Lower leg skin (tissue), 4 donors: Measurements from ENCODE around the gene SPAG17. TPM values are rescaled to one million over a fixed set of nuclear protein-coding genes. Genes with fewer than 3 reads are reported as not detected.

Experiments used
- DNase-seq, 2 donors: peaks; one replicate each; pipeline ENCODE4 v3.0.0-alpha.2; 2019; ENCODE audit warnings: low spot score in 2 of 2
- H3K4me3 ChIP-seq: fragments of 200-600 bp; sonication (generic); 2 replicates; pipeline ENCODE4 v1.5.1; 2017; ENCODE audit warnings: mild to moderate bottlenecking, low read depth; ENCODE audit not compliant: poor library complexity, severe bottlenecking
- POLR2A ChIP-seq, 2 donors: fragments of 450-650 bp; IDR thresholded peaks; one replicate each; pipeline ENCODE4 v1.6.1; 2016 to 2017; ENCODE audit warnings: antibody characterized with exemption in 2 of 2, mild to moderate bottlenecking in 1 of 2, moderate library complexity in 1 of 2
- WGBS, 2 donors: methylation state at CpG; one replicate each; pipeline ENCODE4 v1.1.5; 2018; 5-methylcytosine and 5-hydroxymethylcytosine counted together
- intact Hi-C: fragments of 100-400 bp; cut with DNase I; formaldehyde crosslinking; loops from one replicate; pipeline ENCODE4 v1.15.0; 2023; ENCODE audit warnings: low total_unique reads
- total RNA-seq, 4 donors: library from RNA; depleted of rRNA; stranded (reverse); fragments of >200 nt; gene quantifications; one replicate each; pipeline ENCODE4 v1.1.0, GENCODE V29; 2016
- TF ChIP-seq, protein P1 (sequence below), 3 donors: fragments of 450-650 bp; IDR thresholded peaks; one replicate each; pipeline ENCODE4 v1.5.1; 2016; ENCODE audit warnings: antibody characterized with exemption in 3 of 3, mild to moderate bottlenecking in 3 of 3, moderate library complexity in 2 of 3

Gene SPAG17
- total RNA-seq, 4 donors from 2014 or later, result 3.3 to 7.9 TPM; not detected in 2

DNA sequence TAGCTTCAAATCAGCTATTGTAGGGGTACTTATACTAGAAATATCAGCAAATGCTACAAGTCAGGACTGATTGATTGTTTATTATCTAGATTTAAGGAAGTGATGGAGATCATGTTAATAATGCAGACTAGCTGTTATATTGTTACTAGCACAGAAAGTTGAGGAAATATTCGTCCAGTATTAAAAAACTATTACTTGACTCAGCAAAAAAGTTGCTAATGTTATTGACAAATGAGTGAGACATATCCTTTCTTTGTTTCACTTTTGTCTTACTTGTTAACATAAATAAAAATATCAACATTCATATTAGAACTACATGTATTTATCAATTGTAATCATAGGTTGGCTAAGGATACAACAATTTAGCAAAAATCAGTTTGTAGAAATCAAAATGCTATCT lies 141.4 kb downstream of the SPAG17 start:
- TF ChIP-seq, protein P1, sequence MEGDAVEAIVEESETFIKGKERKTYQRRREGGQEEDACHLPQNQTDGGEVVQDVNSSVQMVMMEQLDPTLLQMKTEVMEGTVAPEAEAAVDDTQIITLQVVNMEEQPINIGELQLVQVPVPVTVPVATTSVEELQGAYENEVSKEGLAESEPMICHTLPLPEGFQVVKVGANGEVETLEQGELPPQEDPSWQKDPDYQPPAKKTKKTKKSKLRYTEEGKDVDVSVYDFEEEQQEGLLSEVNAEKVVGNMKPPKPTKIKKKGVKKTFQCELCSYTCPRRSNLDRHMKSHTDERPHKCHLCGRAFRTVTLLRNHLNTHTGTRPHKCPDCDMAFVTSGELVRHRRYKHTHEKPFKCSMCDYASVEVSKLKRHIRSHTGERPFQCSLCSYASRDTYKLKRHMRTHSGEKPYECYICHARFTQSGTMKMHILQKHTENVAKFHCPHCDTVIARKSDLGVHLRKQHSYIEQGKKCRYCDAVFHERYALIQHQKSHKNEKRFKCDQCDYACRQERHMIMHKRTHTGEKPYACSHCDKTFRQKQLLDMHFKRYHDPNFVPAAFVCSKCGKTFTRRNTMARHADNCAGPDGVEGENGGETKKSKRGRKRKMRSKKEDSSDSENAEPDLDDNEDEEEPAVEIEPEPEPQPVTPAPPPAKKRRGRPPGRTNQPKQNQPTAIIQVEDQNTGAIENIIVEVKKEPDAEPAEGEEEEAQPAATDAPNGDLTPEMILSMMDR (IDR thresholded peaks at IDR 0.05), result no peak
- no peak overlapping the region for H3K4me3 ChIP-seq
- no peak for DNase-seq
- 77 to 92% methylated on average over 1 of the region's 1 CpG for WGBS, 2 donors
- intact Hi-C loops, result no loop called here

DNA sequence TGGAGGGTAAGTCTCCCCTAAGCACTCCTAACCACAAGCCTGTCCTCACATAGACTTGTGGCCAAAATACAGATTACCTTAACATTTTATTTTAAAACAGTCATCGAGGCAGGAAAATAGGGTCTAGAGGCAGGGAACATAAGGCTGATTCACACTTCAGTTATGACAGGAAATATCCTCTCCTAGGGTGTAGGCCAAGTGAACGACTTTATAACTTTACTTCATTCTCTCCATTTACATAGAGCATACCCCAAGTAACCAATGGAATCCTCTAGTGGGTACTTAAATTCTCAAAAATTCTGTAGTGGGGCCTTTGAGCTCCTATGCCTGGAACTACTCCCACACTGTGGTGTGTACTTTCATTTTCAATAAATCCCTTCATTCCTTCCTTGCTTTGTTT lies 142.5 kb downstream of the SPAG17 start:
- intact Hi-C loops, result no loop called here
- TF ChIP-seq POLR2A (IDR thresholded peaks at IDR 0.05), result no peak
- TF ChIP-seq, protein P1 (IDR thresholded peaks at IDR 0.05), result no peak

DNA sequence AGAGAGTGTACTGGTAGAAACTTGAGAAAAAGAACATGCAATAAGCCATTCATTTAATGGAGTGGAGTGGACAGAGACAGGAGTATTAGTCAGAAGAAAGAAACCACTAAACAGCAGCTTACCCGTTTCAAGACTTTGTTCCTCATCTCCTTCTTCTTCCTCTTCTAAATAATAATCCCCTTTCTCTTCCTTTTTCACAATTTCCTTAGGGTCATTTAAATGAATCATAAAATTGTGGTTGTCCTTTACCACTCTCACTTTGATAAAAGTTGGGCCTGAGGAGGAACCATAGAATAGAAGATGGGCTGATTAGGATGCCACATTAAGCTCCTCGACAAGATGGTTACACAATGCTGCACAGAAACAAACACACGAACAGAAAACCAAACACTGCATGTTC lies 145.9 kb downstream of the SPAG17 start:
- intact Hi-C loops, result no loop called here
- H3K4me3 ChIP-seq, result no peak overlapping the region
- no peak for DNase-seq
- TF ChIP-seq, protein P1 (IDR thresholded peaks at IDR 0.05), result no peak
- no peak for TF ChIP-seq POLR2A (IDR thresholded peaks at IDR 0.05)
- WGBS, 2 donors, result 72 to 79% methylated on average over 3 of the region's 3 CpGs

More for the DNA sequence above, 142.5 kb downstream of the SPAG17 start:
- no peak overlapping the region for H3K4me3 ChIP-seq
- whole genome bisulfite sequencing, 2 donors, result 64 to 75% methylated on average over 2 of the region's 2 CpGs
- no peak for DNase-seq

DNA sequence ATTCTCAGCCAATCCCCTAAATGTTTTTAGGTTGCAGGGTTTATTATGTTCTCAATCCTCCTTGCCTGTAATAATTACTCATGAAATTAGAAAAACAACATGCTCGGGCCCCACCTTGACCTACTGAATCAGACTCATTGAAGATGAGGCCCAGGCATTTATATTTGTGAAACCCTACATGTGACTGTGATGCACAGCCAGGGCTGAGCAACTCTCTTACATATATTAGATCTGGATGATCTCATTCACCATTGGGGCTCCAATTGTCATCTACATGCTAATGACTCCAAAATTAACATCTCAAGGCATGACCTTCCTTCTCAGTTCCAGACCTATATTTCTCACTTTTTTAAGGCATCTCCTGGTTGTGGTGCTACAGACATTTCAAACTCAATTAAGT lies 152.1 kb downstream of the SPAG17 start:
- H3K4me3 ChIP-seq, result no peak overlapping the region
- 85 to 86% methylated on average over 1 of the region's 1 CpG for WGBS, 2 donors
- no peak for DNase-seq
- TF ChIP-seq, protein P1 (IDR thresholded peaks at IDR 0.05), result no peak
- no peak for TF ChIP-seq POLR2A (IDR thresholded peaks at IDR 0.05)
- intact Hi-C loops, result no loop called here

DNA sequence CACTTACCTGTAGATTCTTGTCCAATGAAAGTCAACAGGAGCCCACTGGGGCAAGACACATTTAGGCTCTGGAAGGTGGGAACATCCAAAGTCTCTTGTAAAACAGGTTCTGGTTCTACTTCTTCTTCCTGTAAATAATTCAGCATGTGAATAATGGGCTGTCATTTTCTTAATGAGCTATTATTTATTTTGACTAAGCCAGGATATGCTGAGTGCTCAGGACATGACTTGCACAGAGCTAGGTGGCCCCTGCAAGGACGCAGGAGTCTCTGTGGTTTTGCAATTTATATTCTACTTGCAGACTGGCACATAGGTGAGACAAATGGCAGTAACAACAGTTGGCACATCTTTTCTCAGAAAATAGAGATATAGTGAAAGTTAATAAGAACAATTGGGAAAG lies 156.8 kb downstream of the SPAG17 start:
- intact Hi-C loops, result no loop called here
- no peak overlapping the region for H3K4me3 ChIP-seq
- WGBS, 2 donors, result 51 to 64% methylated on average over 1 of the region's 1 CpG
- no peak for TF ChIP-seq POLR2A (IDR thresholded peaks at IDR 0.05)
- TF ChIP-seq, protein P1 (IDR thresholded peaks at IDR 0.05), result no peak
- no peak for DNase-seq

DNA sequence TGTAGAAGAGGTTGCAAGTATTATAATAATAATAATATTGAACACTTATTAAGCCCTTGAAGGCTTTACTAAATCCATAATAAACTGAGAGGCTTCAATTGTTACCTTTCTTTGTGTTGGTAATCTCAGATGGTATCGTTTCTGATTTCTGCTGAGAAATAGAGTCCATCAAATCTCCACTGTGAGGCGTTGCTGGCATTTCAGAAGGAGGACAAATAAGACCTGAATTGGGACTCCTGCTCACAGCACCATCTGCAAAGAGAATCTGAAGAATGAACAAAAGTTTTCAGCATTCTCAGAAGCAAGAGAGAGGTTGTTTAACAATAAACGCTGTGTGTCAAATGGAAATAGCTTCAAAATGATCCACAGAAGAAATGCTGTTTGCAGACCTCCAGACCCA lies 161.8 kb downstream of the SPAG17 start:
- intact Hi-C loops, result no loop called here
- DNase-seq, result no peak
- WGBS, 2 donors, result 61 to 66% methylated on average over 3 of the region's 3 CpGs
- no peak overlapping the region for H3K4me3 ChIP-seq
- TF ChIP-seq POLR2A (IDR thresholded peaks at IDR 0.05), result no peak
- TF ChIP-seq, protein P1 (IDR thresholded peaks at IDR 0.05), result no peak
